Natural killer cell treated with Interleukin-12 subunit alpha and Interleukin-12 subunit beta and Interleukin-15 and Interleukin-18, amount 100 ng/mL, for 72 hours (primary cell): ENCODE results near the gene BAG5. TPM values are rescaled to one million over a fixed set of nuclear protein-coding genes. Genes with fewer than 3 reads are reported as not detected.
"Not testable (repeated sequence)": the region's sequence is repeated elsewhere in the genome, so short reads cannot be mapped to it uniquely, and the experiment has no call there.

Experiments
- ATAC-seq, 2 donors: fragments of 150-1000 bp; cut with Tn5 transposase in 1 of 2; sonication (Bioruptor Pico), chemical (Tn5 transposase) in 1 of 2; 2 replicates each; pipeline ENCODE4 v1.10.0; 2021
- DNase-seq: peaks from one replicate; pipeline ENCODE4 v3.0.0; 2022; ENCODE audit warnings: low spot score
- H3K27ac Mint-ChIP-seq, 2 donors: 1 replicate in 1 of 2; 2 replicates in 1 of 2; pipeline ENCODE4 v1.8.0; 2022; ENCODE audit warnings: mixed read lengths in 2 of 2, mild to moderate bottlenecking in 1 of 2, moderate library complexity in 1 of 2
- H3K27me3 Mint-ChIP-seq, 2 donors: 1 replicate in 1 of 2; 2 replicates in 1 of 2; pipeline ENCODE4 v1.8.0; 2022; ENCODE audit warnings: mixed read lengths in 2 of 2
- H3K36me3 Mint-ChIP-seq: one replicate; pipeline ENCODE4 v1.8.0; 2022; ENCODE audit warnings: mixed read lengths
- H3K4me1 Mint-ChIP-seq, 2 donors: 1 replicate in 1 of 2; 2 replicates in 1 of 2; pipeline ENCODE4 v1.8.0; 2022; ENCODE audit warnings: low read depth in 2 of 2, mixed read lengths in 2 of 2, mild to moderate bottlenecking in 1 of 2
- H3K4me3 Mint-ChIP-seq: one replicate; pipeline ENCODE4 v1.8.0; 2022; ENCODE audit warnings: mixed read lengths
- H3K9me3 Mint-ChIP-seq: 2 replicates; pipeline ENCODE4 v1.8.0; 2022; ENCODE audit warnings: mixed read lengths
- total RNA-seq, 2 donors: library from RNA; stranded (reverse); gene quantifications; one replicate each; pipeline ENCODE4 v1.2.3, GENCODE V29; 2022

BAG5 gene
- total RNA-seq, 2 donors from 2014 or later = 27.4 to 29.6 TPM

DNA sequence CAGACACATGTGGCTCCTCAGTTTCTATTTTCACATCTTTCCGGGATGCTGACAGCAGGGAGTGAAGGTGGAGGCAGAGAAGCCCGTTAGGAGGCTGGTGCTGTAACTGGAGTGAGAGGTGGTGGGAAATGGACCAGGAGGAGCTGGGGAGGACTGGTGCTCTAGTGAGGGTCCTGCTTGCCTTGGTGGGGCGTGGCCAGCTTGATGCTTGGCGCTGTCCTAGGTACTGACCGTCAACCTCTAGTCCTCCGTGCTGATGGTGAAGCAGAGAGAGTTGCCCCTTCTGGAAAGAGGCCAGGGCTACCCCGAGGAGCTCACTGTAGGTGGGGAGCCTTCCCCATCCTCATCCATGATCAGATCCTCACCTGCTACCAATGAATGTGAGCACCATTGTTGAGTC lies 32.1 kb downstream of the BAG5 start:
- H3K36me3 Mint-ChIP-seq = no peaks in the 10 kb centered on the region
- no peak for DNase-seq
- peak overlapping the region; percentile 85 to 90 for H3K27ac Mint-ChIP-seq

DNA sequence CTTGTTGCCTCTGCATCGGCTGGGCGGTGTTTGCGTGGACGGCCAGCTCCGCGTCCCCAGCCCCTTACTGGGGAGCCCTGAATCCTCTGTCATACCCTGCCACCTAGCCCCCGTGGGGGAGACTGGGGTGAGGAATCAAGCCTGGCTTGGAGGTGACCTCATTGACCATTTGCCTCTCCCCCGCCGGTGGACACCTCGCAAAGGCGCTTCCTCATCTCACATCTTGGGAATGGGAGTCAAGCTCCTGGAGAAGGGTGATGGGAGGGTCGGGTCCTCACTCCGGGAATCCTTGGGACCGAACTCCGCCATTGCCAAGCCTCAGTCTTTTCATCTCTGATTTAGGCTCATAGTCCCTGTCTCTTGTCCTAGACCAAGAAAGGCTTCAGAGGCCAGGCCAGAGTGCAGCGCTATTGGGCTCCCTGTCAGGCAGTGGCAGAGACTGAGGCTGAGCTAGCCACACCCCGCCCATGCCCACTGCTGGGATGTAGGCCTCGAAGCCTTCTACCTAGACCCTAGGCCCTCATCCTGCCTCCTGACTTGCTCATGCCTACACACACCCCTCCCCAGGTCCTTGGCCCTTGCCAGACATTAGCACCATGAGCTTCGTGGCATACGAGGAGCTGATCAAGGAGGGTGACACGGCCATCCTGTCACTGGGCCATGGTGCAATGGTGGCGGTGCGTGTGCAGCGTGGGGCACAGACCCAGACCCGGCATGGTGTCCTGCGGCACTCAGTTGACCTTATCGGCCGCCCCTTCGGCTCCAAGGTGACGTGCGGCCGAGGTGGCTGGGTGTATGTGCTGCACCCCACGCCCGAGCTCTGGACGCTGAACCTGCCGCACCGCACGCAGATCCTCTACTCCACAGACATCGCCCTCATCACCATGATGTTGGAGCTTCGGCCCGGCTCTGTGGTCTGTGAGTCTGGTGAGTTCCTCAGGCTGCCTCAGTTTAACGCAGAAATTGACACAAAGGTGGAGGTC lies 32.8 kb downstream of the BAG5 start:
- ATAC-seq = no peak
- no peak for DNase-seq
- H3K27ac Mint-ChIP-seq = peak overlapping the region; percentile 85 to 90
- no peaks in the 10 kb centered on the region for H3K9me3 Mint-ChIP-seq
- no peaks in the 10 kb centered on the region for H3K36me3 Mint-ChIP-seq
- H3K4me1 Mint-ChIP-seq = peaks cover 12 to 22% of the 10 kb centered on the region in 2 donors
- peak overlapping the region; percentile 94 for H3K4me3 Mint-ChIP-seq
- H3K27me3 Mint-ChIP-seq = no peaks in the 10 kb centered on the region

More for the DNA sequence above, 32.1 kb downstream of the BAG5 start:
- H3K4me1 Mint-ChIP-seq = peaks cover 12 to 22% of the 10 kb centered on the region in 2 donors
- H3K9me3 Mint-ChIP-seq = no peaks in the 10 kb centered on the region
- no peak for ATAC-seq
- H3K4me3 Mint-ChIP-seq = peak overlapping the region; percentile 94
- no peaks in the 10 kb centered on the region for H3K27me3 Mint-ChIP-seq

DNA sequence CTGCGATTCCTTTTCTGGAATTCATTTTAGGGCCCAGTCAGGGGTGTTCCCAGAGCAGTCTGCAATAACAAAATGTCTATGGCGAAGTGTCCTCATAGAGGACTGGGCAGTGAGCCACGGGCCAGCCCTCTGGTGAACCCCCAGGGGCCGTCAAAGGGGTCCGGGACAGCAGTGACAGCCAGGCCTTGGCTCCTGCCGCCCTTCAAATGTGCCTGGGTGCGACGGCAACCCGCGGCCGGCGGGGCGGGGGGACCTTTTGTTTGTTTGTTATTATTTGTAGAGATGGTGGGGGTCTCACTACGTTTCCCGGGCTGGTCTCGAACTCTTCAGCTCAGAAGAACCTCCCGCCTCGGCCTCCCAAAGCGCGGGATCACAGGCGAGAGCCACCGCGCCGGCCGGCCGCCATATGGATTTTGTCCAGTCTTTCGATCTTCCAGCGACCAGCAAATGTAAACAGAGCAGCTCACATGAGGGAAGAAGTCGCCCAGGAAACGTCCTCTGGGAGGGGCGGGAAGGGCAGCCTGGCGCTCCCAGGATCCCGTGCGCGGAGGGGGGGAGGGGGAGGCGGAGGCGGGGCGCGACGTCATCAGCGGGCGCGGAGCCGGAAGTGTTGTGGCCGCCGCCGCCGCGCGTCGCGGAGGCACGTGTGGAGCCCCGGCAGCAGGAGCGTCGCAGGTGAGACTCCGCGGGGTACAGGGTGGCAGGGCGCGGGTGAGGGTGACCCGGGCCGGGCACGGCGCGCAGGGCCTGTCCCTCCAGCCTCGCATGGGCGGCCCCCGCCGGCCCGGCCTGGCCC lies 33.7 kb downstream of the BAG5 start, which contains the start of gene TRMT61A:
Gene TRMT61A, plus strand, starts transcription at position 610 of the 796 bp plus-strand sequence. CDS start 783 bp downstream, outside the sequence.
- Mint-ChIP-seq H3K4me3 (peak within 1 kb of the TSS; percentile 94), H3K27me3 (peaks cover 0 to under 1% of the 10 kb centered on the region in 2 donors), H3K27ac (peak within 1 kb of the TSS; percentile 85 to 90), H3K9me3 (no peaks in the 10 kb centered on the region), H3K4me1 (peaks cover 12 to 22% of the 10 kb centered on the region in 2 donors), H3K36me3 (no peaks in the 10 kb centered on the region)
- DNase-seq (peak; percentile 82), ATAC-seq (peak; percentile 81 to 84)

DNA sequence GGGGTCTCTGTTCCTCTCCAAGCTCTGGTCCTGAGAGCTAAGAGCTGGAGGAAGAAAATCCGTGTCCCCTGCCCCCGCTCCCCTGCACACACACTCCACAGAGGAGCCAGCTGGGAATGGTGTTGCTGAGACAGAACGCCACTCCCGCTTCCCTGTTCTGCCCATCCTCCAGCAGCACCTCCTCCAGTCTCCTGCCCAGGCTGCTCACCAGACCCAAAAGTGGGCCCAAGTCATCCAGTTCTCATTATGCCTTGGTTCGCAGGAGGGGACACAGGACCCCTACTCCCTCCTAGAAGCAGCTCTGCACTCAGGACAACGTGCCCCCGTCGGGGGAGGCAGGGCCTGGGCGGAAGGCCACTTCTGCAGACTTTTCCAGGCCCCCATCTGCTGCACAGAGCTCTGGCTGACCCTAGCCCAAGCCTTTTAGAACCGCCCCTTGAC lies 34.3 kb downstream of the BAG5 start:
- Mint-ChIP-seq H3K27me3 (peaks cover 0 to 4% of the 10 kb centered on the region in 2 donors), H3K9me3 (no peaks in the 10 kb centered on the region), H3K4me3 (peak overlapping the region; percentile 94), H3K27ac (peak overlapping the region; percentile 85 to 90), H3K4me1 (peaks cover 12 to 22% of the 10 kb centered on the region in 2 donors), H3K36me3 (no peaks in the 10 kb centered on the region)
- ATAC-seq (no peak), DNase-seq (no peak)

DNA sequence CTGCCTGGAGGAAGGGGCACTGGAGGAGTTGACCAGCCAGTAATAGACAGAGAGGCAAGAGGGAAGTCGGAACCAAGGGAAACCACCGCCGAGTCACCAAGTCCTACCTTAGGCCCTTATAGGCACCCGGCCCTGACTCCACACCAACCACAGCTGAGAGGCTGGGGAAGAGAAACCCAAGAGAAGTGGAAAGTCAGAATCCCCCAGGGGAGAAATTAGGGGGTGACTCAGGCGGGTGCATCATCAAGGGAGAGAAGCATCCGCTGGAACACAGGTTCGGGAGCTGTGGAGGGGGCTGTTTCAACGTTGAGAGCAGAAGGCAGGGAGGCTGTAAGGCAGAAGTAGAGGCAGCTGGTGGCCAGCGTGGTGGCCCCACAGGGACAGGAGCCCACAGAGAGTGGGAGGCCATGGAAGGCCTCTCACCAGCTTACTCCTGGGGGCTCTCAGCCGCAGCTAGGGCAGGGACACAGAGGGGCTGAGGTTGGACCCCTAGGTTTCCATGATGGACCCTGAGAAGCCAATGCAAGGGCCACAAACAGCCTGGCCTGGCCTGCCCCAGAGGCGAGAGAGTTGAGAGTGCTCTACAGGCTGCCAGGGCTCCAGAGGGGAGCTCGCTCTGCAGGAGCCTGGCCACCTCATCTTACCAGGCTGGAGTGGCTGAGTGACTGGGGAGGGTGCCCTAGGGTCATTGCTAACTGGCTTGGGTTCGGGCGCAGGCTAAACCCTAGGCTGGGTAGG lies 34.9 kb downstream of the BAG5 start:
- Mint-ChIP-seq H3K9me3 (no peaks in the 10 kb centered on the region), H3K4me1 (peaks cover 12 to 22% of the 10 kb centered on the region in 2 donors), H3K36me3 (no peaks in the 10 kb centered on the region), H3K4me3 (peak overlapping the region; percentile 68), H3K27ac (peak overlapping the region; percentile 61 to 90), H3K27me3 (peaks cover 0 to 4% of the 10 kb centered on the region in 2 donors)
- no peak for ATAC-seq
- DNase-seq = no peak

DNA sequence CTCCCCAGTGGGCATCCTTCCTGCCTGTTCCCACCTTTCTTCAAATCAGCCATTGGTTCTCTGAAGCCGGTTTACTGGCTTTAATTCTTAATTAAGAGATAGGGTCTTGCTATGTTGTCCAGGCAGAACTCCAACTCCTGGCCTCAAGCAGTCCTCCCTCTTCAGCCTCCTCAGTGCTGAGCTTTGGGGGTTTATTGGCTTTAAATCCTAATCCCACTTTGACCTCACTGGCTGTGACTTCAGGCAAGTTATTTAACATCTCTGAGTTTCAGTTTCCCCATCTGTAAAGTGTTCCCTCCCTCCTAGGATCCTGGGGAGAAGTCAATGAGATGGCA lies 35.6 kb downstream of the BAG5 start:
- H3K27ac Mint-ChIP-seq = peak overlapping the region; percentile 61 to 90
- DNase-seq = no peak
- no peaks in the 10 kb centered on the region for H3K36me3 Mint-ChIP-seq
- peaks cover 0 to 4% of the 10 kb centered on the region in 2 donors for H3K27me3 Mint-ChIP-seq
- peak overlapping the region; percentile 68 for H3K4me3 Mint-ChIP-seq
- peaks cover 12 to 22% of the 10 kb centered on the region in 2 donors for H3K4me1 Mint-ChIP-seq
- H3K9me3 Mint-ChIP-seq = no peaks in the 10 kb centered on the region
- no peak for ATAC-seq

DNA sequence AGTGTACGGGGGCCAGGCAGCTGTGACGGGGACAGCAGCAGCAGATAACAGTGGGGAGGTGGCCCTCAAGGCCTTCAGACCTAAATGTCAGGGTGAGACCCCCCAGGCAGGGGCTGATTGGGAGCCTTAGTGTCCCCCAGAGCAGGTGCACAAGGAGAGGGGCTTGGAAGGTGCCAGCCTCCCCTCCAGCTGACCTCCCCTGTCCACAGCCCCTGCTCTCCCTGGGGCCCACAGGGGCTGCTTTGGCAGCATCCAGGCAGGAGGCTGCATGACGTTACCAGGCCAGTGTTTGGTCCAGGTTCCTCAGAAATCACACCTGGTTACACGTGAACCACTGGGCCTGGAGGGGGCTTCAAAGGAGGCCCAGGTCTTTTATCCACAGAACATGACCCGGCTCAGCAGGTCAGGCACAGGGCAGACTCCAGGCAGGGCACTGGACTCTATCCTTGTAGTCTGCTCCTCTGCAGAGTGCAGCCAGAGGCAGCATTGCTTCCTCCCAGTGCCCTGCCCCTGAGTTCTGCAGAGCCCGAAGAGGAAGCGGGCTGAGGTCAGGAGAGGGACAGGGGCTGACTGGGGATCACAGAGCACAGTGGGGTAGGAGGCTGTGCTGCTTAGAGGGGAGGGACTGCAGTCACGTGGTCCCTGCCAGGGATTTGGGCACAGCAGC lies 36.1 kb downstream of the BAG5 start:
- peaks cover 12 to 22% of the 10 kb centered on the region in 2 donors for H3K4me1 Mint-ChIP-seq
- peaks cover 0 to 4% of the 10 kb centered on the region in 2 donors for H3K27me3 Mint-ChIP-seq
- no peaks in the 10 kb centered on the region for H3K36me3 Mint-ChIP-seq
- no peak for ATAC-seq
- H3K9me3 Mint-ChIP-seq = no peaks in the 10 kb centered on the region
- H3K27ac Mint-ChIP-seq = peak overlapping the region in 1 of 2 donors; percentile 54
- DNase-seq = no peak
- H3K4me3 Mint-ChIP-seq = no peak overlapping the region

DNA sequence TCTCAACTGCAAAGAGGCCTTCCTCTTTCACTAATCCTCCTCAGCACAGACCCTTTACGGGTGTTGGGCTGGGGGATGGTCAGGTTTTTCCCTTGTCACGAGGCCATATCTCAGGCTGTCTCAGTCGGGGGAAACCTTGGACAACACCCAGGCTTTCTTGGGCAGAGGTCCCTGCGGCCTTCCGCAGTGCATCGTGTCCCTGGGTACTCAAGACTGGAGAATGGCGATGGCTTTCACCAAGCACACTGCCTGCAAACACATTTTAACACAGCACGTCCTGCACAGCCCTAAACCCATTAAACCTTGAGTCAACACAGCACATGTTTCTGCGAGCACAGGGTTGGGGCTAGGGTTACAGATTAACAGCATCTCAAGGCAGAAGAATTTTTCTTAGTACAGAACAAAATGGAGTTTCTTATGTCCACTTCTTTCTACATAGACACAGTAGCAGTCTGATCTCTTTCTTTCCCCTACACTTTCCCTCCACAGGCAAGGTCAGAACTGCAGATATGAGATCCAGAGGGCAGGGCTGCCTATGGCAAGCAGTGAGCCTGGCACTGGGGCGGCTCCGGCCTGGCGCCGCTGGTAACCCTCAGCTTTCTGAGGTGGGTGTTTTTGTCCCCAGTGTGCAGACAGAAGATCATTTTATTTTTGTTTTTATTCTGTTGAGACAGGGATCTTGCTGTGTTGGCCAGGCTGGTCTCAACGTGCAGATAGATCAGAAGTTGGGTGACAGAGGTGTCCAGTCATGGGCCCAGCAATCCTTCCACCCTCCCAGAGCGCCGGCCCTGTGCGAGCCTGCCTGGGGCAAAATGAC lies 36.8 kb downstream of the BAG5 start:
- H3K36me3 Mint-ChIP-seq, H3K9me3 Mint-ChIP-seq, DNase-seq, H3K27me3 Mint-ChIP-seq, ATAC-seq, H3K4me3 Mint-ChIP-seq: not testable (repeated sequence)
- Mint-ChIP-seq H3K27ac (peak overlapping the region in 1 of 2 donors; percentile 54), H3K4me1 (peaks cover 12 to 19% of the 10 kb centered on the region in 2 donors)

DNA sequence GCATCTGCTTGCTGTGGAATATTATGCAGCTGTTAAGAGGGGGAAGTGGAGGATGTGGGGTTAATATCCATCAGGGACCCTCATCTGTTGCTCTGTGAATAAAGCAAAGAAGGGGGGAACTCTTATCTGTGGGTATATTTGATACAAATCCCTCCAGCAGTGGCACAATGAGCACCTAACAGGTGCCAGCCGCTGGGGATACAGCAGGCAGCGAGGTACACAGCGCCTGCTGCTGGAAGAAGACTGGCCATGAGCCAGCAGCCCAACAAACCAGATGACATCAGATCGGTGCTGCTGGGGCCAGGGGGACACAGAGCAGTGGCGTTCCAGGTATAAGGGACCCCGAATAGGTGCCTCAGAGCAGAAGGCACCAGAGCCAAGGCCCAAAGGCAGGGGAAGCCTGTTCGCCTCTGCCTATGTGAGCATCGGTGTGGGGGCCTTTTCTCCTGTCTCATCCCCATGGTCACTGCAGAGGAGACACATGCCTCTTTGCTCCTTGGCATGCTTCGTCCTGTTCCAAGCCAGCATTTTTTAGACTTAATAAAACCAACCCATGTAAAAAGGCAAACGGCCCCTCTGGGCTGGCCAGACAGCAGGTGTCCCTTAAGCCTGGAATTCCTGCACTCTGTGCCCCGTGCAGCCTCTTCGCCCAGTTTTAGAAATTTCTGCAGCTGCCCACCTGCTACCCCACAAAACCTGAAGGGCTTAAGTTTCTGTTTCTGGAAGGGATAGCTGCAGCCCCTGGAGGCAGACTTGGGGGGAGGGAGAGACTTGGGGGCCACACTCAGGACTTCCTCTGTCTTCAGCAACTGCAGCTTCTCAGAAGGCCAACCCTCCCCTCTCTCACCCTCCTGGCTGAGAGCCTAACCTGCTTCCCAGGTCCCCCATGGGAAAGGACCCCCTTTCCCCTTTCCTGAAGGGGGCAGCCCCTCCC lies 38.2 kb downstream of the BAG5 start:
- peaks cover 7 to 12% of the 10 kb centered on the region in 2 donors for H3K4me1 Mint-ChIP-seq
- no peak for DNase-seq
- H3K9me3 Mint-ChIP-seq = no peaks in the 10 kb centered on the region
- ATAC-seq = no peak
- H3K4me3 Mint-ChIP-seq = no peak overlapping the region
- H3K27me3 Mint-ChIP-seq = peaks cover 0 to 4% of the 10 kb centered on the region in 2 donors
- H3K36me3 Mint-ChIP-seq = no peaks in the 10 kb centered on the region
- no peak overlapping the region for H3K27ac Mint-ChIP-seq

DNA sequence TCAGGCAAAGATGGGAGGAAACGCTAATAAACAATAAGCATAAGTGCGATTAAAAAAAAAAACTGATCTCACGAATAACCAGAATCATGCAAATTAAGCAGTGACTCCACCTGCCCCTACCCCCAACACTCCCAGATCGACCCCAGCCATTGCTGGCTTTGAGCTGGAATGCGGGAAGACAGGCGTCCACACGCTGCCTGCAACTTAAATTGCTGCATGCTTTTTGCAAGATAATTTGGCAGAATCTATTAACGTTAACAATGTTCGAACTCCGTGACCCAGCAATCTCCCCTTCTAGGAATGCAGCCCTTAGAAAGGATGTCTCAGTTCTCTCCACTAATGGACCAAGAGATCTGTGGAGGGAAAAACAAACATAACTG lies 38.9 kb downstream of the BAG5 start:
- Mint-ChIP-seq H3K4me1 (peaks cover 7 to 12% of the 10 kb centered on the region in 2 donors), H3K9me3 (no peaks in the 10 kb centered on the region), H3K27ac (no peak overlapping the region), H3K27me3 (peaks cover 0 to 6% of the 10 kb centered on the region in 2 donors), H3K36me3 (no peaks in the 10 kb centered on the region), H3K4me3 (no peak overlapping the region)
- ATAC-seq = no peak
- DNase-seq = no peak
